PC-3 (cell line): ENCODE measurements around the gene ZFHX3. TPM values are rescaled to one million over a fixed set of nuclear protein-coding genes. Genes with fewer than 3 reads are reported as not detected.

Experiments used
- ATAC-seq: fragments of 200-7000 bp; cut with Tn5 transposase; 2 replicates; pipeline ENCODE4 v1.9.1; 2020; ENCODE audit warnings: mild to moderate bottlenecking, moderate library complexity
- BruUV-seq: library from RNA; stranded (reverse); fragments of 400-500 nt; replicated peaks from 2 replicates; lab custom pipeline; 2021; lab: Mats Ljungman, UMichigan
- CTCF ChIA-PET: fragments of 300-600 bp; sonication (Branson Sonifier 250); formaldehyde crosslinking; loops from one replicate; lab custom pipeline; 2022; ENCODE audit warnings: antibody characterized with exemption; lab: Charles Lee
- POLR2A ChIA-PET: fragments of 300-600 bp; sonication (Branson Sonifier 250); formaldehyde crosslinking; loops from one replicate; lab custom pipeline; 2022; ENCODE audit warnings: antibody characterized with exemption; ENCODE audit not compliant: unreplicated experiment; lab: Charles Lee
- DNase-seq: peaks from one replicate; pipeline ENCODE4 v3.0.0-alpha.2; 2015
- H2AFZ ChIP-seq: fragments of 300-600 bp; sonication (generic); 2 replicates; pipeline ENCODE4 v1.6.0; 2016; ENCODE audit warnings: antibody characterized with exemption, low read length
- H3F3A ChIP-seq: fragments of 300-600 bp; sonication (generic); one replicate; pipeline ENCODE4 v1.6.0; 2017; ENCODE audit warnings: antibody characterized with exemption, low read length, control low read depth, mild to moderate bottlenecking; ENCODE audit not compliant: unreplicated experiment
- H3K27ac ChIP-seq: fragments of 300-600 bp; sonication (generic); 2 replicates; pipeline ENCODE4 v1.5.1; 2016; ENCODE audit warnings: mild to moderate bottlenecking, low read length
- H3K27me3 ChIP-seq: fragments of 300-600 bp; sonication (generic); 2 replicates; pipeline ENCODE4 v1.6.1; 2016; ENCODE audit warnings: low read length, mixed read lengths
- H3K36me3 ChIP-seq: fragments of 300-600 bp; sonication (generic); 2 replicates; pipeline ENCODE4 v1.6.1; 2016; ENCODE audit warnings: low read depth, mixed run types, low read length, mixed read lengths
- H3K4me1 ChIP-seq: fragments of 300-600 bp; sonication (generic); 2 replicates; pipeline ENCODE4 v1.5.1; 2016; ENCODE audit warnings: low read length; ENCODE audit not compliant: insufficient read depth
- H3K4me2 ChIP-seq: fragments of 300-600 bp; sonication (generic); 2 replicates; pipeline ENCODE4 v1.6.0; 2016; ENCODE audit warnings: low read length
- H3K4me3 ChIP-seq: fragments of 300-600 bp; sonication (generic); 2 replicates; pipeline ENCODE4 v1.5.1; 2016; ENCODE audit warnings: mild to moderate bottlenecking, low read length, mixed read lengths
- H3K79me2 ChIP-seq: fragments of 300-600 bp; sonication (generic); 2 replicates; pipeline ENCODE4 v1.6.1; 2017; ENCODE audit warnings: low read length, mixed read lengths
- H3K9ac ChIP-seq: fragments of 300-600 bp; sonication (generic); 2 replicates; pipeline ENCODE4 v1.6.0; 2016; ENCODE audit warnings: mild to moderate bottlenecking, low read length
- H3K9me2 ChIP-seq: fragments of 300-600 bp; sonication (generic); replicated peaks from 2 replicates; pipeline ENCODE4 v1.6.1; 2016; ENCODE audit warnings: mixed run types, low read length, mixed read lengths
- H3K9me3 ChIP-seq: fragments of 300-600 bp; sonication (generic); 2 replicates; pipeline ENCODE4 v1.6.1; 2016; ENCODE audit warnings: low read length, mixed read lengths
- H4K20me1 ChIP-seq: fragments of 300-600 bp; sonication (generic); 2 replicates; pipeline ENCODE4 v1.6.1; 2016; ENCODE audit warnings: low read length, mixed read lengths
- EZH2 ChIP-seq: fragments of 300-600 bp; sonication (generic); IDR thresholded peaks from one replicate; pipeline ENCODE4 v1.6.1; 2017; ENCODE audit warnings: antibody characterized with exemption, mild to moderate bottlenecking, low read length; ENCODE audit not compliant: unreplicated experiment
- EZH2phosphoT487 ChIP-seq: fragments of 300-600 bp; sonication (generic); IDR thresholded peaks from 2 replicates; pipeline ENCODE4 v1.6.1; 2018; ENCODE audit warnings: mild to moderate bottlenecking, antibody characterized with exemption, low read length, borderline replicate concordance
- intact Hi-C: fragments of 100-400 bp; cut with micrococcal nuclease; formaldehyde crosslinking; loops from 2 replicates; pipeline ENCODE4 v1.9.0; 2023
- total RNA-seq: library from RNA; depleted of rRNA; stranded (reverse); fragments of >200 nt; gene quantifications from 2 replicates; pipeline ENCODE4 v1.2.3, GENCODE V29; 2014
- TF ChIP-seq, protein P1 (sequence below): fragments of 300-600 bp; sonication (generic); conservative IDR thresholded peaks from 2 replicates; pipeline ENCODE4 v1.5.1; 2017; ENCODE audit warnings: antibody characterized with exemption, low read depth, mild to moderate bottlenecking, low read length

ZFHX3 gene
- total RNA-seq, 1 experiment from 2014 or later = 3.5 TPM

DNA sequence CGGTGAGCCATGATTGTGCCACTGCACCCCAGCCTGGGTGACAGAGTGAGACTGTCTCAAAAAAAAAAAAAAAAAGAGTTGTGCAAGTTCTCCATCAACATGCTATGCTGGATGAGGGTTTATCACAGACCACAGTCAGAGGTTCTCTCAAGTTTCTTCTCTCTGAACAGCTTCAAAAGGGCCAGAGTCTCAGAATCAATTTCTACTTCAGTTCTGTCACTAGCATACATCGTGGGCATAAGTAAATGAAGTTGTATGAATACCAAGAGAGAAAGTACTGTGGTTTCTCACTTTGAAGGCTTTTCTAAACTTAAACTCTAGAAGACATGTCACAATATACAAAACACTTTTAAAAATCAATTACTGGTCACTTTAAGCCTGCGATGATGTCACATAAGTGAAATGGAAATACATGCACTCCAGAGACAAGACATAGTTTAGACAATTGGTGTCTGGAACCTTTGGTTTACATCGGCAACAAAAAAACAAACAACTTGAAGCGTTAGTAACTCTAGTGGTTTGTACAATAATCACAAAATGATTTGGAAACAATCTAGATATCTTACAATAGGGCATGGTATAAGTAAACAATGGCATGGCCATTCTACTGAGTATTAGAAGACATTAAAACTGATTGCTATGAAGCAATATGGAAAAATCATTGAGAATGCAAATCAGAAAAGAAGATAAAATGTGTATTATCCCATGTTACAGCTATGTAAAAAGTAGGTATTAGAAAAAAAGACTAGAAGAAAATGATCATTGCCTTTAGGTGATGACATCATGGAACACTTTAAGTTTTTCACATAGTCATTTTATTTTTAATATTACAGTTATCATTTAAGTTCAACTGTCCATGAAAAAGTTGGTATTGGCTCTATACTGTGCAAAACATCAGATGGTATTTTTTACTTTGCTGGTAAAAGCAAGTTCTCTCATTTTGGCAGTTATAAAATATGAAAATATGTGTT is 232.3 kb downstream of the ZFHX3 start:
- no peaks in the 10 kb centered on the region for H3K9me3 ChIP-seq
- DNase-seq (no peak), ATAC-seq (no peak)
- no peak overlapping the region for H3K27ac ChIP-seq
- ChIA-PET CTCF (no interaction called here), POLR2A (no interaction called here)
- intact Hi-C loops = no loop called here
- H3K4me2 ChIP-seq = no peak overlapping the region
- H3K9me2 ChIP-seq = no peaks in the 10 kb centered on the region
- H3K4me1 ChIP-seq = peaks cover 16% of the 10 kb centered on the region
- BruUV-seq = no TSS peak
- no peaks in the 10 kb centered on the region for H3K79me2 ChIP-seq
- H3K27me3 ChIP-seq = no peaks in the 10 kb centered on the region
- H3K36me3 ChIP-seq = no peaks in the 10 kb centered on the region
- no peak overlapping the region for H3K9ac ChIP-seq
- no peak overlapping the region for H3K4me3 ChIP-seq
- TF ChIP-seq, protein P1, sequence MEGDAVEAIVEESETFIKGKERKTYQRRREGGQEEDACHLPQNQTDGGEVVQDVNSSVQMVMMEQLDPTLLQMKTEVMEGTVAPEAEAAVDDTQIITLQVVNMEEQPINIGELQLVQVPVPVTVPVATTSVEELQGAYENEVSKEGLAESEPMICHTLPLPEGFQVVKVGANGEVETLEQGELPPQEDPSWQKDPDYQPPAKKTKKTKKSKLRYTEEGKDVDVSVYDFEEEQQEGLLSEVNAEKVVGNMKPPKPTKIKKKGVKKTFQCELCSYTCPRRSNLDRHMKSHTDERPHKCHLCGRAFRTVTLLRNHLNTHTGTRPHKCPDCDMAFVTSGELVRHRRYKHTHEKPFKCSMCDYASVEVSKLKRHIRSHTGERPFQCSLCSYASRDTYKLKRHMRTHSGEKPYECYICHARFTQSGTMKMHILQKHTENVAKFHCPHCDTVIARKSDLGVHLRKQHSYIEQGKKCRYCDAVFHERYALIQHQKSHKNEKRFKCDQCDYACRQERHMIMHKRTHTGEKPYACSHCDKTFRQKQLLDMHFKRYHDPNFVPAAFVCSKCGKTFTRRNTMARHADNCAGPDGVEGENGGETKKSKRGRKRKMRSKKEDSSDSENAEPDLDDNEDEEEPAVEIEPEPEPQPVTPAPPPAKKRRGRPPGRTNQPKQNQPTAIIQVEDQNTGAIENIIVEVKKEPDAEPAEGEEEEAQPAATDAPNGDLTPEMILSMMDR = no peak
- TF ChIP-seq EZH2 (no peak), EZH2phosphoT487 (no peak)
- H4K20me1 ChIP-seq = no peaks in the 10 kb centered on the region
- H3F3A ChIP-seq = no peaks in the 10 kb centered on the region
- H2AFZ ChIP-seq = no peak overlapping the region

DNA sequence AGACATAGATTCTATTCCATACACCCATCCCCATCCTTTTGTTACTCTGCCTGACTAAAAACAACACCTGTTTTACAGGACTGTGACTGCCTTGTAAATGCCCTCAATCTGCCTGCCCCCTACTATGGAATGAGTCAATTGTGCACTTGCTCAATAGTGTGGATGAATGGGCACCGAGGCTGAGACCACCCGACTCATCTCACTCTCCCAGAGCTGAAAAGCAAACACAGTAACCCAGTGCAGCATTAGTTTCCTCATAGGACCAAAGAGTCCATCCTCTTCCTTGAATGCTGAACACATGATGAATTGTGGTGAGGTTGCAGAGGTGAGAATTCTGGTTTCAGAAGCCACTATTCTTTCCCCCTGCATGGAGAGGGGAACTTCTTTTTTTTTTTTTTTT is 233.7 kb downstream of the ZFHX3 start:
- no peak for DNase-seq
- intact Hi-C loops = no loop called here
- Histone ChIP-seq H4K20me1 (no peaks in the 10 kb centered on the region), H3F3A (no peaks in the 10 kb centered on the region), H3K9me3 (no peaks in the 10 kb centered on the region), H3K27ac (no peak overlapping the region), H3K9ac (no peak overlapping the region), H3K4me2 (no peak overlapping the region), H3K79me2 (no peaks in the 10 kb centered on the region), H3K4me3 (no peak overlapping the region), H3K27me3 (no peaks in the 10 kb centered on the region), H2AFZ (no peak overlapping the region), H3K4me1 (peaks cover 2% of the 10 kb centered on the region; the same call in 1 of the 2 replicates), H3K36me3 (no peaks in the 10 kb centered on the region), H3K9me2 (no peaks in the 10 kb centered on the region)
- no peak for ATAC-seq
- TF ChIP-seq, protein P1 = no peak
- TF ChIP-seq EZH2 (no peak), EZH2phosphoT487 (no peak)
- ChIA-PET CTCF (interaction anchor here (0.7 kb wide), 1 partner anchor 18 kb away, joined by 3 read pairs; no protein-coding TSS in a partner anchor), POLR2A (interaction anchor here (0.6 kb wide), 1 partner anchor 586 kb away, joined by 8 read pairs; no protein-coding TSS in a partner anchor)
- BruUV-seq = no TSS peak

- no peaks in the 10 kb centered on the region for H3K36me3 ChIP-seq
- no peak overlapping the region for H3K9ac ChIP-seq
- no peak for TF ChIP-seq EZH2
- TF ChIP-seq, protein P1 = no peak
- no peak for TF ChIP-seq EZH2phosphoT487
- no TSS peak for BruUV-seq
- intact Hi-C loops = no loop called here
- H3K9me2 ChIP-seq = no peaks in the 10 kb centered on the region
- no peaks in the 10 kb centered on the region for H3K27me3 ChIP-seq
- H3K79me2 ChIP-seq = no peaks in the 10 kb centered on the region
- POLR2A ChIA-PET = no interaction called here
- no peak overlapping the region for H3K4me3 ChIP-seq
- no peak overlapping the region for H3K27ac ChIP-seq
- ATAC-seq (no peak), DNase-seq (no peak)
- no peaks in the 10 kb centered on the region for H4K20me1 ChIP-seq
- CTCF ChIA-PET = no interaction called here
- H3K4me2 ChIP-seq = no peak overlapping the region
- no peaks in the 10 kb centered on the region for H3F3A ChIP-seq
- H2AFZ ChIP-seq = no peak overlapping the region
- no peaks in the 10 kb centered on the region for H3K9me3 ChIP-seq
- no peaks in the 10 kb centered on the region for H3K4me1 ChIP-seq
Observed at GRCh38 chr16:72812672-72813071, 235.3 kb downstream of the ZFHX3 start.
